Fibroblast of the aortic adventitia (primary cell): ENCODE results near the gene SLC25A44. TPM values are rescaled to one million over a fixed set of nuclear protein-coding genes. Genes with fewer than 3 reads are reported as not detected.
A peak's percentile ranks its signal among the peaks of the same experiment; 100 is the strongest.

Source experiments
- DNase-seq: peaks from one replicate; pipeline ENCODE4 v3.0.0-alpha.2; 2010; ENCODE audit warnings: low read depth
- H3K4me3 ChIP-seq: 2 replicates; pipeline ENCODE4 v1.5.1; 2011; ENCODE audit warnings: low read depth, mild to moderate bottlenecking, control low read depth, low read length, moderate library complexity
- CTCF ChIP-seq: IDR thresholded peaks from 2 replicates; pipeline ENCODE4 v1.5.1; 2011; ENCODE audit warnings: mild to moderate bottlenecking, low read length, control low read depth, inconsistent platforms; ENCODE audit not compliant: insufficient read depth
- total RNA-seq: library from RNA; depleted of rRNA; stranded (reverse); fragments of >200 nt; gene quantifications from 2 replicates; pipeline ENCODE4 v1.2.3, GENCODE V29; 2012; ENCODE audit warnings: low replicate concordance

Gene SLC25A44
- total RNA-seq, 1 donor = 14.5 TPM

GRCh38 chr1:156149374-156150332, 44.3 kb upstream of the SLC25A44 start:
- TF ChIP-seq CTCF = no peak
- no peak overlapping the region for H3K4me3 ChIP-seq
- no peak for DNase-seq

GRCh38 chr1:156150333-156151011, 43.4 kb upstream of the SLC25A44 start:
- TF ChIP-seq CTCF = no peak
- H3K4me3 ChIP-seq = no peak overlapping the region
- DNase-seq = no peak

- no peak overlapping the region for H3K4me3 ChIP-seq
- peak; percentile 32 for DNase-seq
Measured at GRCh38 chr1:156151093-156151688, 42.7 kb upstream of the SLC25A44 start.

GRCh38 chr1:156152628-156153027, 41.3 kb upstream of the SLC25A44 start:
- no peak overlapping the region for H3K4me3 ChIP-seq

More at GRCh38 chr1:156151093-156151688, 42.7 kb upstream of the SLC25A44 start:
- TF ChIP-seq CTCF = no peak

GRCh38 chr1:156153362-156153761, 40.5 kb upstream of the SLC25A44 start, which contains the start of gene SEMA4A:
TSS of gene SEMA4A (plus strand) at chr1:156153585. CDS start at chr1:156154579, 994 bp downstream.
- no peak for TF ChIP-seq CTCF
- DNase-seq = no peak
- no peak within 1 kb of the TSS for H3K4me3 ChIP-seq

More at GRCh38 chr1:156152628-156153027, 41.3 kb upstream of the SLC25A44 start:
- TF ChIP-seq CTCF = no peak
- DNase-seq = no peak

GRCh38 chr1:156154317-156154749, 39.6 kb upstream of the SLC25A44 start:
- TF ChIP-seq CTCF = no peak
- no peak for DNase-seq
- H3K4me3 ChIP-seq = no peak overlapping the region
